ENCODE measurements around the gene BCAP31.

BCAP31 gene

GRCh38 chrX:153724252-153725038, at the start of gene BCAP31, which contains the start of gene ABCD1:
Gene BCAP31, minus strand, starts transcription at chrX:153724387. Its CDS starts 1,143 bp downstream, at chrX:153723244.
Gene ABCD1, plus strand, starts transcription at chrX:153724856. Its CDS starts 411 bp downstream, at chrX:153725267.
- DNase-seq, result peak in 13 of 14 donors; percentile 45 to 91 (median 78)

- no peak for DNase-seq
Measured at GRCh38 chrX:153773218-153773611, 49.0 kb upstream of the BCAP31 start.

GRCh38 chrX:153772316-153773217, 48.4 kb upstream of the BCAP31 start:
- no peak for DNase-seq

GRCh38 chrX:153771415-153772315, 47.5 kb upstream of the BCAP31 start:
- DNase-seq, result no peak

GRCh38 chrX:153770601-153771414, 46.6 kb upstream of the BCAP31 start:
- DNase-seq, result no peak

GRCh38 chrX:153769865-153770600, 45.8 kb upstream of the BCAP31 start:
- DNase-seq, result peak in 1 of 14 donors; percentile 28

- no peak for DNase-seq
Measured at GRCh38 chrX:153769158-153769864, 45.1 kb upstream of the BCAP31 start.

- DNase-seq, result no peak
Measured at GRCh38 chrX:153768311-153769157, 44.3 kb upstream of the BCAP31 start.

GRCh38 chrX:153767674-153768055, 43.5 kb upstream of the BCAP31 start:
- DNase-seq, result no peak

- peak in 1 of 14 donors; percentile 30 for DNase-seq
Measured at GRCh38 chrX:153766871-153767673, 42.9 kb upstream of the BCAP31 start.

GRCh38 chrX:153766098-153766817, 42.1 kb upstream of the BCAP31 start:
- peak in 7 of 14 donors; percentile 22 to 67 (median 49) for DNase-seq

GRCh38 chrX:153765138-153766079, 41.2 kb upstream of the BCAP31 start:
- DNase-seq, result peak in 13 of 14 donors; percentile 39 to 92 (median 85)

- DNase-seq, result peak in 1 of 14 donors; percentile 63
Measured at GRCh38 chrX:153764786-153765137, 40.6 kb upstream of the BCAP31 start.

- DNase-seq, result peak in 13 of 14 donors; percentile 48 to 87 (median 81)
Measured at GRCh38 chrX:153763989-153764755, 40.0 kb upstream of the BCAP31 start, which contains the start of gene PLXNB3. Gene PLXNB3, plus strand, starts transcription at chrX:153764249. Its CDS starts 1,287 bp downstream, at chrX:153765536.

- DNase-seq, result no peak
Measured at GRCh38 chrX:153763298-153763932, 39.2 kb upstream of the BCAP31 start.

Data from C1 segment of cervical spinal cord (tissue), 14 donors.